GM19463 (cell line): ENCODE results near the gene FBXO34.
"Not testable (repeated sequence)": the region's sequence is repeated elsewhere in the genome, so short reads cannot be mapped to it uniquely, and the experiment has no call there.

Experiments
- ATAC-seq: cut with Tn5 transposase; IDR thresholded peaks from one replicate; pipeline ENCODE4 v1.9.1; 2021; ENCODE audit warnings: mild to moderate bottlenecking, moderate library complexity; ENCODE audit not compliant: unreplicated experiment

FBXO34 gene

GRCh38 chr14:55381040-55381439, 109.8 kb downstream of the FBXO34 start:
- ATAC-seq: no peak

GRCh38 chr14:55381561-55381960, 110.3 kb downstream of the FBXO34 start:
- ATAC-seq: no peak

GRCh38 chr14:55382483-55382882, 111.3 kb downstream of the FBXO34 start:
- no peak for ATAC-seq

GRCh38 chr14:55383056-55383466, 111.8 kb downstream of the FBXO34 start:
- not testable (repeated sequence) for ATAC-seq

- ATAC-seq: no peak
Measured at GRCh38 chr14:55383541-55384140, 112.4 kb downstream of the FBXO34 start.

- ATAC-seq: no peak
Measured at GRCh38 chr14:55384536-55384935, 113.3 kb downstream of the FBXO34 start.

DNA sequence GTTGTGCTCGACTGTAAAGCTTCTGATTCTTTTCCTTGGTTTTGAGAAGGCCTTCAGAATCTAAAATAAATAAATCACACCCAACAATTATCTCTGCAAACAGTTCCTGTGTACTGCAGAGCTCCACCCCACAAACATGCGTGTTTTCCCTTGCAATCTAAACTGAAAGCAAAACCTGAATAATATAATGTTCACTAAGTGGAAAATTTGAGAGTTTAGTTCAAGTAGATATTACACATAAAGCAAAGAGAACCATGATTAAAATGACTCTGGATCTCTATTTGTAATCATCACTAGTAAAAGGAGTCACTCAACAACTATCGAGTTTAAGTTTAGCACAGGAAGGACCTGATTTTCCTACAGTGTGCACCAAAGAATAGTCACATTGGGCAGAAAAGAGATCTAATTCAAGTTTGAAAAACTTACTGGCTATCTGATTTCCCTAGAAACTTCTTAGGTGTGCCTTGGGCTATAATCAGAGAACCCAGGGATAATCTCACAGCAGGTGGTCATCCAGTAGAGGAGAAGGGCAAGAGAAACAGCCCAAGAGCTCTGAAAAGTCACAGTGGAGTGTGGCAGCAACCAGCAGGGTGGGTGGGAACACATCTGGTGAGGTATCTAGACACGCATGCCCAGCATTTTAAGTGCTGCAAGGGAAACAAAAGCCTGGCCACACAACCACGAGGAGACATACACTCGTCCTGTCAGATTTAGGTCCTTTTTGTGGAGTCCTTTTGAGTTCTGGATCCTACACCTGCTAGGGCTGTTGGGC, 115.0 kb downstream of the FBXO34 start:
- ATAC-seq: no peak

DNA sequence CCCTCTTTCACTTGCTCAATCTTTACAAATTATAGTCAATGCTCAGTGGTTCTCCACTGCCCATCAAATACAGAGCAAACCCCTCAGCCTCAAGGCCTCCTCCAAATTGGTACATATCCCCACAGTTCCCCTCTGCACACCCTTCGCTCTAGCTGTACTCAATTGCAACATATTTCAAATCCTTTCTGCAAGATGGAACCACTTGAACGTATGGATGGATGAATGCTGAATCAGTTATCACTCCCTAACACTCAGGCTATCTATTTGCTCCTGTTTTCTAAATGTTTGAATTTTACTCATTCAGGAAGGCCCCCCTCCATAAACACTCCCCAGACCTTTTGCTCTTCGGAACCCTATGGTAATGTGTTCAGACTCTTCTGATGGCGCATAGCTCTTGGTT, 115.9 kb downstream of the FBXO34 start:
- no peak for ATAC-seq

DNA sequence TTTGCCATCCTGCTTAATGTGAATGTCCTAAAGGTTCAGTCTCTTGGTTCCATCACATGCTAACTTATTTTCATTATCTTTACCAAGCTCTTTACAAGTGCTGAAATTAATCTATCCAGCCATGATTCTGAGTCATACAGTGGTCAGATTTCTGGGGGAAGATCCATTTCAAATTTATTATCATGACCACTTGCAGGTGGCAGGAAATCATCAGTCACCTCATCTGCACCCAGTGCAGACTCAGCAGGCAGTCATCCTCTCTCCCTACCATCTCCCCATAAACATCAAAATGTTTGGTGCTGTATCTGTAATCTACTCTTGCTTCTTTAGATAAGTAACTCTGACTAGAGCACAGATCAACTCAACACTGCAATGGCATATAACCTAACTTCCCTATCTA, 116.9 kb downstream of the FBXO34 start:
- ATAC-seq: no peak

DNA sequence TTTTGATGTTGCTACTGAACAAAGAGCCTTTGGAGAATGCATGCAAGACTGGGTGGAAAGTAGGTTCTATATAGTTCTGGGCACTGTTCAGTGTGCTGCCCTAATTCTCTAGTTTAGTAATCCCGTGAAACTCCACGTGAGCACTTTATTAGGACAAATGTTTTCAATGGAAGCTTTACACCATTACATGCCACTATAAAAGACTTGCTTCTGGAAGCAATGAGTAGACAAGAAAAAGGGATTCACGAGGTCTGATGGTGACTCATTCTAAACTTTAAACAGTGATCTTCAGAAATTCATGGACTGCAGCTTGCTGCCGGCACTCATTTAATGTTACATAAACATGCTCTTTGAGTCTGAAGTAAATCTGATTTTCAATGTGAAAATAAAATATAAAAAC, 118.1 kb downstream of the FBXO34 start:
- ATAC-seq: no peak

GRCh38 chr14:55398679-55399078, 127.5 kb downstream of the FBXO34 start:
- no peak for ATAC-seq

GRCh38 chr14:55399183-55399582, 128.0 kb downstream of the FBXO34 start:
- no peak for ATAC-seq

GRCh38 chr14:55399852-55400251, 128.6 kb downstream of the FBXO34 start:
- no peak for ATAC-seq

GRCh38 chr14:55401751-55402150, 130.5 kb downstream of the FBXO34 start:
- ATAC-seq: no peak
